Endothelial cell of umbilical vein (primary cell): ENCODE data around the gene DSE. TPM values are rescaled to one million over a fixed set of nuclear protein-coding genes. Genes with fewer than 3 reads are reported as not detected.

Experiments
- BruUV-seq: library from RNA; stranded (reverse); fragments of 400-500 nt; replicated peaks from 2 replicates; lab custom pipeline; 2021; lab: Mats Ljungman, UMichigan
- CTCF ChIA-PET: fragments of 300-600, 350-600 bp; sonication (Branson Sonifier 250); formaldehyde crosslinking; loops from one replicate; lab custom pipeline; 2021; ENCODE audit warnings: antibody characterized with exemption, inconsistent platforms; lab: Charles Lee
- POLR2A ChIA-PET: fragments of 300-600, 350-600 bp; sonication (Branson Sonifier 250); formaldehyde crosslinking; loops from one replicate; lab custom pipeline; 2021; ENCODE audit warnings: antibody characterized with exemption, inconsistent platforms; lab: Charles Lee
- DNase-seq: peaks from one replicate; pipeline ENCODE4 v3.0.0-alpha.2; 2011; ENCODE audit warnings: low read depth, low spot score
- FAIRE-seq: peaks from 2 replicates; lab custom pipeline; 2011; peaks lifted over from hg19 to GRCh38; lab: Jason Lieb, UNC
- H2AFZ ChIP-seq: 2 replicates; pipeline ENCODE4 v1.6.0; 2012; ENCODE audit warnings: low read depth, low read length, control low read depth, inconsistent platforms
- H3K27ac ChIP-seq: 2 replicates; pipeline ENCODE4 v1.5.1; 2011; ENCODE audit warnings: low read depth, mild to moderate bottlenecking, control low read depth, low read length, moderate library complexity; ENCODE audit not compliant: insufficient read depth
- H3K27me3 ChIP-seq, 2 experiments: 2 replicates each; pipeline versions ENCODE4 v1.6.0 to v1.6.1; 2011; ENCODE audit warnings: low read length in 2 of 2, mixed read lengths in 1 of 2; ENCODE audit not compliant: control insufficient read depth in 2 of 2, insufficient read depth in 2 of 2
- H3K36me3 ChIP-seq, 2 experiments: 2 replicates in 1 of 2; 3 replicates in 1 of 2; pipeline ENCODE4 v1.5.1; 2011; ENCODE audit warnings: low read length in 2 of 2, mild to moderate bottlenecking in 1 of 2, moderate library complexity in 1 of 2; ENCODE audit not compliant: control insufficient read depth in 2 of 2, insufficient read depth in 2 of 2; ENCODE audit errors: extremely low read depth in 1 of 2
- H3K4me1 ChIP-seq: 3 replicates; pipeline ENCODE4 v1.5.1; 2011; ENCODE audit warnings: mild to moderate bottlenecking, low read length; ENCODE audit not compliant: control insufficient read depth, insufficient read depth; ENCODE audit errors: extremely low read depth
- H3K4me2 ChIP-seq: 2 replicates; pipeline ENCODE4 v1.6.1; 2011; ENCODE audit warnings: low read length, control low read depth, mixed read lengths; ENCODE audit not compliant: insufficient read depth
- H3K4me3 ChIP-seq, 3 experiments: fragments of 200-600 bp in 1 of 3; sonication (generic), shearing (Covaris generic) in 1 of 3; replicated peaks in 1 of 3; 2 replicates each; pipeline ENCODE4 v1.5.1; 2011 to 2016; ENCODE audit warnings: control low read depth in 3 of 3, low read length in 3 of 3, mild to moderate bottlenecking in 2 of 3, inconsistent platforms in 1 of 3, low read depth in 1 of 3, moderate library complexity in 1 of 3; ENCODE audit not compliant: insufficient read depth in 1 of 3
- H3K79me2 ChIP-seq: 2 replicates; pipeline ENCODE4 v1.6.0; 2012; ENCODE audit warnings: low read length, inconsistent platforms; ENCODE audit not compliant: control insufficient read depth, insufficient read depth
- H3K9ac ChIP-seq: replicated peaks from 2 replicates; pipeline ENCODE3; 2011; ENCODE audit warnings: low read length, control low read depth; ENCODE audit not compliant: insufficient read depth; ENCODE audit errors: extremely low read depth
- H3K9me1 ChIP-seq: replicated peaks from 3 replicates; pipeline ENCODE4 v1.6.0; 2011; ENCODE audit warnings: mild to moderate bottlenecking, low read length; ENCODE audit not compliant: control insufficient read depth, insufficient read depth; ENCODE audit errors: extremely low read depth
- H3K9me3 ChIP-seq: replicated peaks from 2 replicates; pipeline ENCODE4 v1.5.1; 2012; ENCODE audit warnings: low read length, inconsistent platforms; ENCODE audit not compliant: control insufficient read depth, insufficient read depth
- H4K20me1 ChIP-seq: replicated peaks from 2 replicates; pipeline ENCODE3; 2011; ENCODE audit warnings: mild to moderate bottlenecking, low read length; ENCODE audit not compliant: control insufficient read depth, insufficient read depth; ENCODE audit errors: extremely low read depth
- CTCF ChIP-seq, 2 donors: IDR thresholded peaks; 1 replicate in 1 of 2; 2 replicates in 1 of 2; pipeline ENCODE4 v1.5.1; 2011; ENCODE audit warnings: low read length in 2 of 2, mild to moderate bottlenecking in 2 of 2, moderate library complexity in 2 of 2, control low read depth in 1 of 2, inconsistent platforms in 1 of 2, low read depth in 1 of 2; ENCODE audit not compliant: insufficient read depth in 1 of 2; ENCODE audit errors: extremely low read depth in 1 of 2
- FOS ChIP-seq: IDR thresholded peaks from 2 replicates; pipeline ENCODE4 v1.6.1; 2011; ENCODE audit warnings: mild to moderate bottlenecking, low read length, moderate library complexity, borderline replicate concordance; ENCODE audit not compliant: insufficient read depth
- GATA2 ChIP-seq: IDR thresholded peaks from 2 replicates; pipeline ENCODE4 v1.7.0; 2011; ENCODE audit warnings: low read depth, mild to moderate bottlenecking, moderate library complexity, mixed read lengths, low read length; ENCODE audit not compliant: insufficient read length, insufficient read depth
- JUN ChIP-seq: IDR thresholded peaks from 2 replicates; pipeline ENCODE4 v1.6.1; 2011; ENCODE audit warnings: borderline replicate concordance, low read depth; ENCODE audit not compliant: insufficient read length, insufficient read depth
- MYC ChIP-seq: IDR thresholded peaks from one replicate; pipeline ENCODE4 v1.6.1; 2011; ENCODE audit warnings: mild to moderate bottlenecking, low read depth, low read length
- dilution Hi-C: fragments of 300-500 bp; cut with MboI; formaldehyde crosslinking; loops from one replicate; pipeline ENCODE4 v1.15.0; 2019; ENCODE audit warnings: low sequenced_read_pairs; ENCODE audit not compliant: extremely low pct_ligation_motif_present
- intact Hi-C: fragments of 100-400 bp; cut with micrococcal nuclease; formaldehyde crosslinking; loops from one replicate; pipeline ENCODE4 v1.10.0; 2022
- polyA plus RNA-seq, 4 experiments: library from polyadenylated mRNA; depleted of rRNA in 3 of 4; stranded (reverse) in 3 of 4; unstranded in 1 of 4; fragments of >200 nt; gene quantifications; 2 replicates each; pipeline versions ENCODE4 v1.2.1 to v1.2.3, GENCODE V29; 2011 to 2012; ENCODE audit warnings: missing spikeins in 1 of 4
- total RNA-seq: library from RNA; stranded (reverse); gene quantifications from 2 replicates; pipeline ENCODE4 v1.2.3, GENCODE V29; 2021

DSE gene
- total and polyA plus RNA-seq, 2 donors (not counting 3 experiments of a cell fraction or from before 2014, with no cell fraction given) = 12.0 to 25.0 TPM

DNA sequence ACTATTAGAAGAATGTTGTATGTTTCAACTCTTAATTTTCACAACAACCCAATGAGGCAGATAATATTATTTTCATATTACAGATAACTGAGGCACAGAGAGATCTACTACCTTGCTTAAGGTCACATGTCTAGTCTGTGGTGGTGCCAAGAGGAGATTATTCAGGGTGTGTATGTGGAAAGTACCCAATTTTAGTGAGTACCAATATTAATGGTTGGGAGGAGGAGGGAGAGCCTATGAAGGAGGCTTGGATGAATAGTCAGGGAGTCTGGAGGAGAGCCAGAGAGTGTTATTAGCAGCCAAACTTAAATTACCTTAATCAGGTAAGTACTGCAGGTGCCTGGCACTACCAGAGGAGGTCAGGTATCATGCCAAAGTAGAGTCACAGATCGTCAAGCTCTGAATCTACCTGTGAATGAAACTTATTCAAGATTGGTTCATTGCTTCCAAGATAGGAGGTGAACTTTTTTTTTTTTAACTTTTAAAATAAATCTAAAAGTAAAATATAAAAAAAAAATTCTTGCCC is 79.5 kb downstream of the DSE start:
- ChIA-PET CTCF (interaction anchor here (1.1 kb wide), 1 partner anchor 181 kb away, joined by 3 read pairs; no protein-coding TSS in a partner anchor), POLR2A (no interaction called here)

More for the DNA sequence above, 79.5 kb downstream of the DSE start:
- Histone ChIP-seq H3K4me3 (no peak overlapping the region), H3K9ac (no peak overlapping the region), H3K36me3 (no peaks in the 10 kb centered on the region), H4K20me1 (no peaks in the 10 kb centered on the region), H3K9me1 (no peaks in the 10 kb centered on the region), H3K4me1 (peaks cover 3% of the 10 kb centered on the region), H2AFZ (no peak overlapping the region), H3K9me3 (no peaks in the 10 kb centered on the region), H3K27ac (no peak overlapping the region), H3K27me3 (no peaks in the 10 kb centered on the region), H3K79me2 (no peaks in the 10 kb centered on the region), H3K4me2 (no peak overlapping the region)
- BruUV-seq = no TSS peak
- DNase-seq = no peak
- no peak for FAIRE-seq
- intact Hi-C loops = no loop called here
- dilution Hi-C loops = no loop called here
- TF ChIP-seq JUN (no peak), CTCF (IDR thresholded peaks at IDR 0.05; ENCODE audit: extremely low read depth in 1 of 2, insufficient read depth in 1 of 2, low read depth in 1 of 2, low read length in 2 of 2) (no peak), MYC (no peak), FOS (no peak), GATA2 (no peak)
